Measurements from ENCODE around the gene CPT1C.

CPT1C gene

GRCh38 chr19:49677901-49678674 is 12.8 kb upstream of the CPT1C start:
- peak overlapping the region; percentile 93 for H3K4me3 ChIP-seq (ENCODE audit: low read depth, low read length)
- peak; percentile 91 for DNase-seq (ENCODE audit: low read depth)
- peak; percentile 71 for TF ChIP-seq CTCF (IDR thresholded peaks at IDR 0.05; ENCODE audit: insufficient read depth, low read depth, low read length, missing control alignments)

- no peak for TF ChIP-seq CTCF (IDR thresholded peaks at IDR 0.05; ENCODE audit: insufficient read depth, low read depth, low read length, missing control alignments)
- DNase-seq (ENCODE audit: low read depth): no peak
- peak overlapping the region; percentile 35 for H3K4me3 ChIP-seq (ENCODE audit: low read depth, low read length)
These were observed 11.7 kb upstream of the CPT1C start for GRCh38 chr19:49678985-49679770.

DNA sequence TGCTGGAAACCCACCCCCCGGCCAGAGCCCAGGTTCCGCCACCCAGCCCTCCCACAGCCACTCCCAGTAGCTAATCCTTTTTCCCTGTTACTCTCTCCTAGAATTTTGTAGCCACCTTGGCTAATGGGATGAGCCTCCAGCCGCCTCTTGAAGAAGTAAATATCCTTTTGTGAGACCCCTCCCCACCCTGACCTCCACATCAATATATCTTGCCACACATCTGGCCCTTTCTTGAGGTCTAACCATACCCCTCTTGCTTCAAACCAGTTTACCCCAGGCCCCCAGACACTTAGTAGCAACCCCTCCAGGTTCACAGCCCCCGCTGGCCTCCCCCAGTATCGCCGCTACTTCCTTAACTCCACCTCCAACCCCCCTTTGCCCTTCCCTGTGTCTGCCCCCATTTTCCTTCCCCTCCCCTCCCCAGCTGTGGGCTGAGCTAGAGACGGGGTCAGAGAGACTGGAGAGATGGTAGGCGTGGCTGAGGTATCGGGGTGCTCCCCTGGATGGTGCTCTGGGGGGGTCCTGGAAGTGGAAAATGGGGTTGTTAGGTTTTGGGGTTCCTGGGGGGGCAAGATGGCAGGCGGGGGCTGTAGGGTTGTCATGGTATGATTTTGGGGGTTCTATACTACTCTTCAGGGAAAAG is 11.0 kb upstream of the CPT1C start:
- TF ChIP-seq CTCF (IDR thresholded peaks at IDR 0.05; ENCODE audit: insufficient read depth, low read depth, low read length, missing control alignments): no peak
- peak overlapping the region; percentile 35 for H3K4me3 ChIP-seq (ENCODE audit: low read depth, low read length)
- no peak for DNase-seq (ENCODE audit: low read depth)

- peak overlapping the region; percentile 35 for H3K4me3 ChIP-seq (ENCODE audit: low read depth, low read length)
- TF ChIP-seq CTCF (IDR thresholded peaks at IDR 0.05; ENCODE audit: insufficient read depth, low read depth, low read length, missing control alignments): peak; percentile 100
- DNase-seq (ENCODE audit: low read depth): peak; percentile 93
These were observed 10.2 kb upstream of the CPT1C start for GRCh38 chr19:49680421-49681351.

- no peak for DNase-seq (ENCODE audit: low read depth)
- TF ChIP-seq CTCF (IDR thresholded peaks at IDR 0.05; ENCODE audit: insufficient read depth, low read depth, low read length, missing control alignments): no peak
- no peak overlapping the region for H3K4me3 ChIP-seq (ENCODE audit: low read depth, low read length)
These were observed 9.1 kb upstream of the CPT1C start for GRCh38 chr19:49681830-49682229.

GRCh38 chr19:49682274-49682673 is 8.6 kb upstream of the CPT1C start:
- no peak for DNase-seq (ENCODE audit: low read depth)
- no peak for TF ChIP-seq CTCF (IDR thresholded peaks at IDR 0.05; ENCODE audit: insufficient read depth, low read depth, low read length, missing control alignments)
- H3K4me3 ChIP-seq (ENCODE audit: low read depth, low read length): no peak overlapping the region
